Stimulated activated CD8-positive, alpha-beta memory T cell treated with anti-CD3 and anti-CD28 coated beads, Interleukin-7, amount 100 ng/mL, for 4 hours (primary cell): ENCODE results near the gene ETV1.

ENCODE experiments used
- DNase-seq, 2 donors: peaks; one replicate each; pipeline ENCODE4 v3.0.0-alpha.2; 2020; ENCODE audit warnings: low read depth in 2 of 2

The ETV1 gene

GRCh38 chr7:13986208-13986607, 3.3 kb downstream of the ETV1 start:
- DNase-seq = no peak

GRCh38 chr7:13984831-13985685, 4.4 kb downstream of the ETV1 start:
- no peak for DNase-seq

- no peak for DNase-seq
Observed at GRCh38 chr7:13984061-13984460, 5.4 kb downstream of the ETV1 start.

- no peak for DNase-seq
Observed at GRCh38 chr7:13982940-13983677, 6.4 kb downstream of the ETV1 start.

GRCh38 chr7:13981070-13981469, 8.4 kb downstream of the ETV1 start:
- DNase-seq = no peak

- DNase-seq = no peak
Observed at GRCh38 chr7:13980474-13980873, 9.0 kb downstream of the ETV1 start.

- DNase-seq = no peak
Observed at GRCh38 chr7:13979671-13980435, 9.6 kb downstream of the ETV1 start.

GRCh38 chr7:13976594-13976993, 12.9 kb downstream of the ETV1 start:
- DNase-seq = no peak

GRCh38 chr7:13965077-13965476, 24.4 kb downstream of the ETV1 start:
- no peak for DNase-seq

GRCh38 chr7:13963925-13964324, 25.5 kb downstream of the ETV1 start:
- no peak for DNase-seq

GRCh38 chr7:13955494-13955893, 34.0 kb downstream of the ETV1 start:
- DNase-seq = no peak

- DNase-seq = no peak
Observed at GRCh38 chr7:13953368-13953767, 36.1 kb downstream of the ETV1 start.

GRCh38 chr7:13952921-13953320, 36.5 kb downstream of the ETV1 start:
- DNase-seq = no peak

- no peak for DNase-seq
Observed at GRCh38 chr7:13949939-13950338, 39.5 kb downstream of the ETV1 start.

- no peak for DNase-seq
Observed at GRCh38 chr7:13949445-13949844, 40.0 kb downstream of the ETV1 start.

GRCh38 chr7:13948019-13948801, 41.3 kb downstream of the ETV1 start:
- DNase-seq = no peak

GRCh38 chr7:13947535-13947934, 41.9 kb downstream of the ETV1 start:
- no peak for DNase-seq

GRCh38 chr7:13946181-13946580, 43.3 kb downstream of the ETV1 start:
- DNase-seq = no peak

- DNase-seq = no peak
Observed at GRCh38 chr7:13945670-13946069, 43.8 kb downstream of the ETV1 start.

GRCh38 chr7:13933536-13933935, 55.9 kb downstream of the ETV1 start:
- no peak for DNase-seq

GRCh38 chr7:13933091-13933490, 56.4 kb downstream of the ETV1 start:
- DNase-seq = no peak

GRCh38 chr7:13932131-13932530, 57.3 kb downstream of the ETV1 start:
- DNase-seq = no peak
